H9 (cell line): ENCODE measurements around the gene PLCXD1. TPM values are rescaled to one million over a fixed set of nuclear protein-coding genes. Genes with fewer than 3 reads are reported as not detected.
"Not testable (repeated sequence)": the region's sequence is repeated elsewhere in the genome, so short reads cannot be mapped to it uniquely, and the experiment has no call there.

Experiments used
- DNase-seq: peaks from one replicate; pipeline ENCODE4 v3.0.0-alpha.2; 2017
- H2AFZ ChIP-seq: one replicate; pipeline ENCODE4 v1.6.1; 2013; ENCODE audit warnings: mild to moderate bottlenecking, low read length, control low read depth, moderate library complexity
- H2AK5ac ChIP-seq: 2 replicates; pipeline ENCODE4 v1.6.1; 2013; ENCODE audit warnings: low read length, control low read depth, mixed read lengths; ENCODE audit not compliant: insufficient read length
- H2BK120ac ChIP-seq: one replicate; pipeline ENCODE4 v1.6.1; 2013; ENCODE audit warnings: low read depth, mild to moderate bottlenecking, low read length, control low read depth, inconsistent platforms; ENCODE audit not compliant: poor library complexity, severe bottlenecking
- H2BK12ac ChIP-seq: 2 replicates; pipeline ENCODE4 v1.6.1; 2013; ENCODE audit warnings: low read length, control low read depth, mixed read lengths, low read depth; ENCODE audit not compliant: insufficient read length
- H2BK15ac ChIP-seq: 2 replicates; pipeline ENCODE4 v1.6.1; 2013; ENCODE audit warnings: low read depth, low read length, control low read depth
- H2BK20ac ChIP-seq: one replicate; pipeline ENCODE4 v1.6.1; 2013; ENCODE audit warnings: low read depth, mild to moderate bottlenecking, low read length, control low read depth, inconsistent platforms; ENCODE audit not compliant: poor library complexity, severe bottlenecking
- H2BK5ac ChIP-seq: 2 replicates; pipeline ENCODE4 v1.6.1; 2013; ENCODE audit warnings: low read length, control low read depth, mixed read lengths; ENCODE audit not compliant: insufficient read length
- H3K14ac ChIP-seq: 2 replicates; pipeline ENCODE4 v1.6.1; 2013; ENCODE audit warnings: low read length, control low read depth; ENCODE audit not compliant: insufficient read depth
- H3K18ac ChIP-seq: 2 replicates; pipeline ENCODE4 v1.6.1; 2013; ENCODE audit warnings: low read depth, mild to moderate bottlenecking, mixed read lengths, low read length, control low read depth; ENCODE audit not compliant: insufficient read length
- H3K23ac ChIP-seq: 2 replicates; pipeline ENCODE4 v1.6.1; 2013; ENCODE audit warnings: low read length, control low read depth, mixed read lengths, low read depth; ENCODE audit not compliant: insufficient read length
- H3K23me2 ChIP-seq: 2 replicates; pipeline ENCODE4 v1.6.1; 2013; ENCODE audit warnings: low read depth, mild to moderate bottlenecking, mixed read lengths, low read length, control low read depth; ENCODE audit not compliant: insufficient read length, poor library complexity, severe bottlenecking
- H3K27ac ChIP-seq: 2 replicates; pipeline ENCODE4 v1.5.1; 2013; ENCODE audit warnings: low read length, control low read depth, mixed read lengths, low read depth; ENCODE audit not compliant: insufficient read length
- H3K27me3 ChIP-seq: 2 replicates; pipeline ENCODE4 v1.6.1; 2013; ENCODE audit warnings: low read length, control low read depth, inconsistent platforms; ENCODE audit not compliant: insufficient read depth
- H3K4ac ChIP-seq: 2 replicates; pipeline ENCODE4 v1.6.1; 2013; ENCODE audit warnings: low read depth, mild to moderate bottlenecking, control low read depth, inconsistent platforms, low read length, moderate library complexity
- H3K4me1 ChIP-seq: 2 replicates; pipeline ENCODE4 v1.6.1; 2013; ENCODE audit warnings: low read length, control low read depth, inconsistent platforms; ENCODE audit not compliant: insufficient read depth
- H3K4me2 ChIP-seq: 2 replicates; pipeline ENCODE4 v1.6.1; 2013; ENCODE audit warnings: low read length, control low read depth, mixed read lengths; ENCODE audit not compliant: insufficient read length, insufficient read depth
- H3K56ac ChIP-seq: 2 replicates; pipeline ENCODE4 v1.6.1; 2013; ENCODE audit warnings: low read depth, mild to moderate bottlenecking, mixed read lengths, low read length, control low read depth; ENCODE audit not compliant: insufficient read length
- H3K79me1 ChIP-seq: 2 replicates; pipeline ENCODE4 v1.6.1; 2013; ENCODE audit warnings: low read depth, mild to moderate bottlenecking, moderate library complexity, low read length, control low read depth, inconsistent platforms; ENCODE audit not compliant: insufficient read depth, poor library complexity, severe bottlenecking
- H3K79me2 ChIP-seq: 2 replicates; pipeline ENCODE4 v1.6.1; 2013; ENCODE audit warnings: low read length, control low read depth, inconsistent platforms; ENCODE audit not compliant: insufficient read depth
- H3K9ac ChIP-seq: 2 replicates; pipeline ENCODE4 v1.6.1; 2013; ENCODE audit warnings: low read length, control low read depth, mixed read lengths; ENCODE audit not compliant: insufficient read length; ENCODE audit errors: extremely low read depth
- H3K9me3 ChIP-seq: one replicate; pipeline ENCODE4 v1.6.1; 2013; ENCODE audit warnings: low read depth, low read length, inconsistent platforms; ENCODE audit not compliant: control insufficient read depth
- H3T11ph ChIP-seq: one replicate; pipeline ENCODE4 v1.6.1; 2013; ENCODE audit warnings: mild to moderate bottlenecking, low read length, control low read depth, inconsistent platforms
- H4K20me1 ChIP-seq: one replicate; pipeline ENCODE4 v1.6.1; 2013; ENCODE audit not compliant: control insufficient read depth, insufficient read length, insufficient read depth
- H4K5ac ChIP-seq: 2 replicates; pipeline ENCODE4 v1.6.1; 2013; ENCODE audit warnings: low read depth, mild to moderate bottlenecking, mixed read lengths, low read length, control low read depth; ENCODE audit not compliant: insufficient read length
- H4K8ac ChIP-seq: replicated peaks from 2 replicates; pipeline ENCODE4 v1.6.1; 2013; ENCODE audit warnings: low read length, control low read depth, mixed read lengths, low read depth; ENCODE audit not compliant: insufficient read length
- H4K91ac ChIP-seq: 2 replicates; pipeline ENCODE4 v1.6.1; 2013; ENCODE audit warnings: low read depth, mild to moderate bottlenecking, moderate library complexity, mixed read lengths, low read length, control low read depth; ENCODE audit not compliant: insufficient read length
- H3K27ac Mint-ChIP-seq, 3 experiments: 2 replicates in 2 of 3; 3 replicates in 1 of 3; pipeline ENCODE4 v1.8.0; 2020 to 2021; ENCODE audit warnings: mixed read lengths in 3 of 3, mild to moderate bottlenecking in 1 of 3, moderate library complexity in 1 of 3
- H3K27me3 Mint-ChIP-seq: 2 replicates; pipeline ENCODE4 v1.8.0; 2021; ENCODE audit warnings: low read depth, mild to moderate bottlenecking, moderate library complexity, mixed read lengths
- H3K36me3 Mint-ChIP-seq, 3 experiments: 2 replicates in 2 of 3; 3 replicates in 1 of 3; pipeline ENCODE4 v1.8.0; 2020 to 2021; ENCODE audit warnings: low read depth in 3 of 3, mixed read lengths in 3 of 3; ENCODE audit not compliant: insufficient read depth in 1 of 3
- H3K4me1 Mint-ChIP-seq, 2 experiments: 2 replicates each; pipeline ENCODE4 v1.8.0; 2020; ENCODE audit warnings: mixed read lengths in 2 of 2
- H3K4me3 Mint-ChIP-seq, 2 experiments: 2 replicates in 1 of 2; 3 replicates in 1 of 2; pipeline ENCODE4 v1.8.0; 2020 to 2021; ENCODE audit warnings: mild to moderate bottlenecking in 2 of 2, mixed read lengths in 2 of 2, moderate library complexity in 1 of 2
- H3K9me3 Mint-ChIP-seq, 2 experiments: 2 replicates in 1 of 2; 3 replicates in 1 of 2; pipeline ENCODE4 v1.8.0; 2020; ENCODE audit warnings: mild to moderate bottlenecking in 2 of 2, mixed read lengths in 2 of 2, moderate library complexity in 1 of 2
- CTCF ChIP-seq: fragments of 200-600 bp; sonication (generic); conservative IDR thresholded peaks from 3 replicates; pipeline ENCODE4 v1.8.0; 2021; ENCODE audit warnings: antibody characterized with exemption, mild to moderate bottlenecking
- WGBS: extraction: QIAGEN DNeasy Blood & Tissue Kit; methylation state at CpG from one replicate; pipeline ENCODE4 v1.1.7; 2013; ENCODE audit warnings: missing lambda C conversion rate, low lambda C conversion rate, mixed read lengths; ENCODE audit not compliant: insufficient read length; ENCODE audit errors: extremely low coverage; 5-methylcytosine and 5-hydroxymethylcytosine counted together
- total RNA-seq: library from RNA; stranded (reverse); gene quantifications from 2 replicates; pipeline ENCODE4 v1.2.1, GENCODE V29; 2021

Gene PLCXD1
- total RNA-seq, 1 experiment from 2014 or later: 96.5 TPM

GRCh38 chrX:250965-251364 lies 30.2 kb upstream of the PLCXD1 start:
- Histone ChIP-seq H4K20me1 (peaks cover 4% of the 10 kb centered on the region), H2BK5ac (no peak overlapping the region), H2AK5ac (no peak overlapping the region), H2BK12ac (no peak overlapping the region), H3K4me2 (no peak overlapping the region), H4K5ac (no peak overlapping the region), H4K8ac (no peak overlapping the region), H2AFZ (no peak overlapping the region), H4K91ac (no peak overlapping the region), H3K18ac (no peak overlapping the region), H2BK15ac (no peak overlapping the region), H3K4me1 (no peaks in the 10 kb centered on the region), H3K9me3 (no peaks in the 10 kb centered on the region), H2BK120ac (no peak overlapping the region), H3K27me3 (no peaks in the 10 kb centered on the region), H3K27ac (no peak overlapping the region), H3K4ac (no peak overlapping the region), H3K23me2 (no peaks in the 10 kb centered on the region), H3K14ac (no peak overlapping the region), H3K23ac (no peak overlapping the region), H3T11ph (no peak overlapping the region), H3K56ac (no peak overlapping the region), H3K9ac (no peak overlapping the region), H3K79me1 (no peaks in the 10 kb centered on the region), H3K79me2 (no peaks in the 10 kb centered on the region), H2BK20ac (no peak overlapping the region)
- no peak overlapping the region for H3K4me3 Mint-ChIP-seq
- no peaks in the 10 kb centered on the region for H3K4me1 Mint-ChIP-seq
- no peak for TF ChIP-seq CTCF
- peaks cover 0 to 4% of the 10 kb centered on the region in 2 experiments; a peak in 3 of 5 replicates for H3K9me3 Mint-ChIP-seq
- peak overlapping the region in 1 of 3 experiments; percentile 14; a peak in 1 of 7 replicates for H3K27ac Mint-ChIP-seq
- no peaks in the 10 kb centered on the region; the same call in none of the 2 replicates for H3K27me3 Mint-ChIP-seq
- no peaks in the 10 kb centered on the region; a peak in 1 of 7 replicates for H3K36me3 Mint-ChIP-seq
- WGBS: no CpG with 5 or more reads among the region's 14 CpGs
- DNase-seq: no peak

GRCh38 chrX:251396-252243 lies 29.6 kb upstream of the PLCXD1 start:
- H3K79me2 ChIP-seq, H2AFZ ChIP-seq, DNase-seq, H2BK15ac ChIP-seq, H3T11ph ChIP-seq, H3K27me3 Mint-ChIP-seq, H3K27ac ChIP-seq, H3K79me1 ChIP-seq, H3K36me3 Mint-ChIP-seq, H2AK5ac ChIP-seq, H2BK20ac ChIP-seq, H4K8ac ChIP-seq, H2BK12ac ChIP-seq, H3K27me3 ChIP-seq, H3K4me3 Mint-ChIP-seq, H4K5ac ChIP-seq, H3K56ac ChIP-seq, H3K4ac ChIP-seq, H3K9ac ChIP-seq, H2BK5ac ChIP-seq, H4K20me1 ChIP-seq, H2BK120ac ChIP-seq, H3K4me1 ChIP-seq, H3K14ac ChIP-seq, H3K9me3 ChIP-seq, H3K4me1 Mint-ChIP-seq, H3K18ac ChIP-seq, H4K91ac ChIP-seq, H3K9me3 Mint-ChIP-seq, H3K23me2 ChIP-seq, H3K4me2 ChIP-seq, H3K23ac ChIP-seq: not testable (repeated sequence)
- peak overlapping the region in 1 of 3 experiments; percentile 14; a peak in 1 of 7 replicates for H3K27ac Mint-ChIP-seq
- WGBS: no CpG with 5 or more reads among the region's 17 CpGs
